ENCODE data around the gene TMEM92. TPM values are rescaled to one million over a fixed set of nuclear protein-coding genes. Genes with fewer than 3 reads are reported as not detected.

Gene TMEM92
- total RNA-seq, 5 donors from 2014 or later (not counting 1 experiment from before 2014, with no cell fraction given): not detected

DNA sequence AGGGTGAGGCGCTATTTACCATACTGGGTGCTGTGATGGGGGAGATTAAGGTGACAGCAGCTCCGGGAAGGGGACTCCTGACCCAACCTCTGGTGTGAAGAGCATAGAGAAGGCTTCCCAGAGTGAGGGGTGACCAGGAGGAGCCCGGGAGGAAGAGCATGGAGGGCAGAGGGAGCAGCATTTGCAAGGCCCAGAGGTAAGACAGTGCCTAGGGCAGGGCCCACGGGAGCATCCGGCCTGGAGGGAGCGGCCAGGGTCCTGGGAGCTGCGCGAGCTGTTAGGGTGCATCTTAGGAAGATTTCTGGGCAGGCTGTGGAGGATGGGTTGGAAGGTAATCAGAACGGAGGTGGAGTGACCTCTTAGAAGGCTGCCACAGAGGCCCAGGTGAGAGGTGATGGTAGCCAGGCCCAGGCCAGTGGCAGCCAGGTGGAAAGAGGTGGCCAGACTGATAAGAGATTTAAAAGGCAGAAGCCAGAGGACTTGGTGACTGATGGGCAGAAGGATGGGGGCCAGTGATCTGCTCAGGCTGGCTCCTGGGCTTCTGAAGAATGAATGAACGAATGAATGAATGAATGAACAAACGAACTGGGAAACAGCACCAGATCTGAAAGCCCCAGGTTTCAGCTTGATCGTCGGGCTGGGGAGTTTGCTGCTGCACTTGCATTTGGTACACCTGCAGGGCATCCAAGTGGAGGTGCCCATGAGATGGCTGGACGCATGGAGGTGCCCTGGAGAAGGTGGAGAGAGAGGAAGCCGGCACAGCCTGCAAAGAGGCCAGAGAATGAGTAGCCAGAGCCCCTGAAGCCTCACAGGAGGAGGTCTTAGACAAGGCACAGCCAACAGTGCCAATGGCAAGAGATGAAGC is 13.0 kb upstream of the TMEM92 start:
- Histone ChIP-seq H3K27ac (ENCODE audit: low read length) (no peak overlapping the region), H3K27me3 (replicated peaks in 1 of 2; ENCODE audit: control insufficient read depth in 2 of 2, extremely low read depth in 1 of 2, insufficient read depth in 2 of 2, low read length in 1 of 2) (peaks cover 0 to 69% of the 10 kb centered on the region in 2 experiments), H3K4me3 (ENCODE audit: control insufficient read depth in 1 of 2, extremely low read depth in 1 of 2, low read length in 1 of 2) (no peak overlapping the region), H3K9me3 (no peaks in the 10 kb centered on the region), H3K4me1 (ENCODE audit: control insufficient read depth in 1 of 2, extremely low read depth in 1 of 2, insufficient read depth in 2 of 2, low read length in 2 of 2) (no peaks in the 10 kb centered on the region), H3K36me3 (ENCODE audit: control insufficient read depth in 2 of 2, extremely low read depth in 1 of 2, insufficient read depth in 1 of 2, low read length in 1 of 2) (no peaks in the 10 kb centered on the region)
- ChIA-PET CTCF (no interaction called here), POLR2A (no interaction called here)
- DNase-seq (no peak), ATAC-seq (replicated peaks in 1 of 4) (no peak)
- no peaks in the 10 kb centered on the region for H3K9me3 Mint-ChIP-seq
- WGBS (ENCODE audit: insufficient coverage): 68% methylated on average over 14 of the region's 15 CpGs
- H3K4me1 Mint-ChIP-seq: no peaks in the 10 kb centered on the region
- H3K27ac Mint-ChIP-seq: no peak overlapping the region
- no peak overlapping the region for H3K4me3 Mint-ChIP-seq
- peaks cover 18 to 22% of the 10 kb centered on the region in 2 donors for H3K27me3 Mint-ChIP-seq
- no peaks in the 10 kb centered on the region for H3K36me3 Mint-ChIP-seq

- Histone ChIP-seq H3K4me1 (ENCODE audit: control insufficient read depth in 1 of 2, extremely low read depth in 1 of 2, insufficient read depth in 2 of 2, low read length in 2 of 2) (no peaks in the 10 kb centered on the region), H3K4me3 (ENCODE audit: control insufficient read depth in 1 of 2, extremely low read depth in 1 of 2, low read length in 1 of 2) (no peak overlapping the region), H3K36me3 (ENCODE audit: control insufficient read depth in 2 of 2, extremely low read depth in 1 of 2, insufficient read depth in 1 of 2, low read length in 1 of 2) (no peaks in the 10 kb centered on the region), H3K9me3 (no peaks in the 10 kb centered on the region), H3K27ac (ENCODE audit: low read length) (no peak overlapping the region), H3K27me3 (replicated peaks in 1 of 2; ENCODE audit: control insufficient read depth in 2 of 2, extremely low read depth in 1 of 2, insufficient read depth in 2 of 2, low read length in 1 of 2) (peaks cover 0 to 69% of the 10 kb centered on the region in 2 experiments)
- WGBS (ENCODE audit: insufficient coverage): 63% methylated on average over 9 of the region's 14 CpGs
- DNase-seq: no peak
- no peaks in the 10 kb centered on the region for H3K4me1 Mint-ChIP-seq
- no peak overlapping the region for H3K27ac Mint-ChIP-seq
- ATAC-seq (replicated peaks in 1 of 4): no peak
- no peaks in the 10 kb centered on the region for H3K36me3 Mint-ChIP-seq
- CTCF ChIA-PET: no interaction called here
- H3K9me3 Mint-ChIP-seq: no peaks in the 10 kb centered on the region
- POLR2A ChIA-PET: no interaction called here
- peaks cover 11 to 13% of the 10 kb centered on the region in 2 donors for H3K27me3 Mint-ChIP-seq
- no peak overlapping the region for H3K4me3 Mint-ChIP-seq
These were observed 12.1 kb upstream of the TMEM92 start for GRCh38 chr17:50262001-50262794.

DNA sequence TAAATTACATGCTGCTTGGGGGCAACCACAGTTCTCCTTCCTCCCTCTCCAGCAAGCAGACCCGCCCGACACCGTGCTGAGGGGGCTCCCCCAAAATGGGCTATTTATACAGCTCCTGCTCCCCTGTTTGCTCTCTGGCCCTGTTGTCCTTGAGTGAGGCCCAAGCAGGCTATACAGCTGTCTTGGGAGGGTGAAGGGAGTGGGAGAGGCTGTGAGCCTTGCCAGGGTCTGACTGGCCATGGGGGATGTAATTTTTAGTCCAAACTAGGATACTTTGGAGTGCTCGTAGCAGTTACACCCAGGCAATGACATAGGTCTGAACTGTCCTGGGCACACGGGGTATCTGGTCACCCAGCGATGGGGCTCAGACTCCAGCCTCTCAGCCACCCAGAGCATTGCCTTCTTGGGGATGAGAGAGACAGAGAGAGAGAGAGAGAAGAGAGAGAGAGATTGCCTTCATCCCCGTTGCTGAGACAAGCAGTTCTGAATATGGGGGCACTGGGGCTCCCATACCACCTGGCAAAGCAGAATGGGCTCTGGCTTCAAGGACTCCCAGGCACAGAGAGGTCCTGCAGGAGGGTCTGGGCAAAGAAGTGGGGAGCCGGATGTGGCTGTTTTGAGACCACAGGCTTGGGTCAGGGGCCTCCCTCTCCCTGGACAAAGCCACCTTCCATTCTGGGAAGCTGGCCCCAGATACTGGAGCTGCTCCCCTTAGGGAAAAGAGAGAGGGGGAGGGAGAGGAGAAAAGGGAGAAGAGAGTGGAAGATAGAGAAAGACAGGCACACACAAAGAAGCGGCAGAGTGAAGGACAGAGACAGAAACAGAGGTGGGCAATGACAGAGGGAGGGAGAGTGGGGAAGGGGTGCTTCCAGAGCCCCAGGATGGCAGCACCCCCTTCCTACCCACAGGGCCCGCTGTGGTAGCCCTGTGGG is 10.7 kb upstream of the TMEM92 start:
- H3K4me1 Mint-ChIP-seq: no peaks in the 10 kb centered on the region
- no peak overlapping the region for H3K4me3 Mint-ChIP-seq
- no peak overlapping the region for H3K4me3 ChIP-seq (ENCODE audit: control insufficient read depth in 1 of 2, extremely low read depth in 1 of 2, low read length in 1 of 2)
- no peak overlapping the region for H3K27ac ChIP-seq (ENCODE audit: low read length)
- no peaks in the 10 kb centered on the region for H3K9me3 ChIP-seq
- no peak overlapping the region for H3K27ac Mint-ChIP-seq
- no peaks in the 10 kb centered on the region for H3K36me3 ChIP-seq (ENCODE audit: control insufficient read depth in 2 of 2, extremely low read depth in 1 of 2, insufficient read depth in 1 of 2, low read length in 1 of 2)
- POLR2A ChIA-PET: no interaction called here
- peaks cover 11 to 12% of the 10 kb centered on the region in 2 donors for H3K27me3 Mint-ChIP-seq
- WGBS (ENCODE audit: insufficient coverage): 83% methylated on average over 1 of the region's 10 CpGs
- no peaks in the 10 kb centered on the region for H3K9me3 Mint-ChIP-seq
- peak in 1 of 35 experiments; percentile 13 for DNase-seq
- no peak for ATAC-seq (replicated peaks in 1 of 4)
- no peaks in the 10 kb centered on the region for H3K36me3 Mint-ChIP-seq
- CTCF ChIA-PET: interaction anchor here in 1 of 2 donors (0.5 to 0.6 kb wide), 2 partner anchors 258 to 814 kb away, joined by 4 to 7 read pairs; no protein-coding TSS in a partner anchor
- peaks cover 0 to 58% of the 10 kb centered on the region in 2 experiments for H3K27me3 ChIP-seq (replicated peaks in 1 of 2; ENCODE audit: control insufficient read depth in 2 of 2, extremely low read depth in 1 of 2, insufficient read depth in 2 of 2, low read length in 1 of 2)
- H3K4me1 ChIP-seq (ENCODE audit: control insufficient read depth in 1 of 2, extremely low read depth in 1 of 2, insufficient read depth in 2 of 2, low read length in 2 of 2): no peaks in the 10 kb centered on the region

GRCh38 chr17:50264263-50265113 is 9.8 kb upstream of the TMEM92 start:
- Mint-ChIP-seq H3K4me1 (no peaks in the 10 kb centered on the region), H3K36me3 (no peaks in the 10 kb centered on the region), H3K4me3 (no peak overlapping the region), H3K9me3 (no peaks in the 10 kb centered on the region), H3K27me3 (peaks cover 11 to 12% of the 10 kb centered on the region in 2 donors), H3K27ac (no peak overlapping the region)
- ATAC-seq (replicated peaks in 1 of 4): no peak
- POLR2A ChIA-PET: no interaction called here
- H3K4me1 ChIP-seq (ENCODE audit: control insufficient read depth in 1 of 2, extremely low read depth in 1 of 2, insufficient read depth in 2 of 2, low read length in 2 of 2): no peaks in the 10 kb centered on the region
- H3K27ac ChIP-seq (ENCODE audit: low read length): no peak overlapping the region
- H3K36me3 ChIP-seq (ENCODE audit: control insufficient read depth in 2 of 2, extremely low read depth in 1 of 2, insufficient read depth in 1 of 2, low read length in 1 of 2): no peaks in the 10 kb centered on the region
- WGBS (ENCODE audit: insufficient coverage): 81% methylated on average over 13 of the region's 23 CpGs
- DNase-seq: peak in 1 of 35 experiments; percentile 21
- peaks cover 0 to 50% of the 10 kb centered on the region in 2 experiments for H3K27me3 ChIP-seq (replicated peaks in 1 of 2; ENCODE audit: control insufficient read depth in 2 of 2, extremely low read depth in 1 of 2, insufficient read depth in 2 of 2, low read length in 1 of 2)
- H3K4me3 ChIP-seq (ENCODE audit: control insufficient read depth in 1 of 2, extremely low read depth in 1 of 2, low read length in 1 of 2): no peak overlapping the region
- CTCF ChIA-PET: no interaction called here
- no peaks in the 10 kb centered on the region for H3K9me3 ChIP-seq

DNA sequence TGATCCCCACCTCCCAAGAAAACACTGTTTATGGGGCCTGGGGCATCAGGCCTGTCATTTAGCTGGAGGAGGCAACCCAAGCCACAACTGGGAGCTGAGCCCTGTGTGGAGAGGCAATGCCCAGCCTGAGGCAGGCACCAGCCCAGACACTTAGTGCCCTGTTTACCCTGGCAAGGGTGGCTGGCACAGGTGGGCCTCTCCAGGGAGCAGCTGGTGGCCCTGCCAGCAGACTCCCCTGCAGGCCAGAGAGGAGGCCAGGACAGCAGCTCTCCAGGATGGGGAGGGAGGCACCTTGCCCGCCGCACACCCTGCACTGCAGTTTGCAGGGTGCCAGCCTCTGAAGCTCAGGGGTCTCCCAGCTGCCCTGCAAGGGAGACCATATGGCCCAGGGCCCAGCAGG is 9.1 kb upstream of the TMEM92 start:
- Mint-ChIP-seq H3K27ac (no peak overlapping the region), H3K4me1 (no peaks in the 10 kb centered on the region), H3K4me3 (no peak overlapping the region), H3K36me3 (no peaks in the 10 kb centered on the region), H3K27me3 (peaks cover 8 to 12% of the 10 kb centered on the region in 2 donors), H3K9me3 (no peaks in the 10 kb centered on the region)
- WGBS (ENCODE audit: insufficient coverage): 93% methylated on average over 2 of the region's 2 CpGs
- POLR2A ChIA-PET: interaction anchor here in 1 of 2 donors (1.2 kb wide), 1 partner anchor 8 kb away, joined by 3 read pairs; no protein-coding TSS in a partner anchor
- Histone ChIP-seq H3K4me3 (ENCODE audit: control insufficient read depth in 1 of 2, extremely low read depth in 1 of 2, low read length in 1 of 2) (no peak overlapping the region), H3K4me1 (ENCODE audit: control insufficient read depth in 1 of 2, extremely low read depth in 1 of 2, insufficient read depth in 2 of 2, low read length in 2 of 2) (no peaks in the 10 kb centered on the region), H3K27ac (ENCODE audit: low read length) (no peak overlapping the region), H3K36me3 (ENCODE audit: control insufficient read depth in 2 of 2, extremely low read depth in 1 of 2, insufficient read depth in 1 of 2, low read length in 1 of 2) (no peaks in the 10 kb centered on the region), H3K9me3 (no peaks in the 10 kb centered on the region), H3K27me3 (replicated peaks in 1 of 2; ENCODE audit: control insufficient read depth in 2 of 2, extremely low read depth in 1 of 2, insufficient read depth in 2 of 2, low read length in 1 of 2) (peaks cover 0 to 45% of the 10 kb centered on the region in 2 experiments)
- no peak for ATAC-seq (replicated peaks in 1 of 4)
- peak in 1 of 35 experiments; percentile 19 for DNase-seq
- CTCF ChIA-PET: interaction anchor here in 1 of 2 donors (0.5 kb wide), 1 partner anchor 19 kb away, joined by 4 read pairs; no protein-coding TSS in a partner anchor
